Endothelial cell of umbilical vein (primary cell): ENCODE results near the gene HPCAL4. TPM values are rescaled to one million over a fixed set of nuclear protein-coding genes. Genes with fewer than 3 reads are reported as not detected.

Source experiments
- BruUV-seq: library from RNA; stranded (reverse); fragments of 400-500 nt; replicated peaks from 2 replicates; lab custom pipeline; 2021; lab: Mats Ljungman, UMichigan
- CTCF ChIA-PET: fragments of 300-600, 350-600 bp; sonication (Branson Sonifier 250); formaldehyde crosslinking; loops from one replicate; lab custom pipeline; 2021; ENCODE audit warnings: antibody characterized with exemption, inconsistent platforms; lab: Charles Lee
- POLR2A ChIA-PET: fragments of 300-600, 350-600 bp; sonication (Branson Sonifier 250); formaldehyde crosslinking; loops from one replicate; lab custom pipeline; 2021; ENCODE audit warnings: antibody characterized with exemption, inconsistent platforms; lab: Charles Lee
- DNase-seq: peaks from one replicate; pipeline ENCODE4 v3.0.0-alpha.2; 2011; ENCODE audit warnings: low read depth, low spot score
- FAIRE-seq: peaks from 2 replicates; lab custom pipeline; 2011; peaks lifted over from hg19 to GRCh38; lab: Jason Lieb, UNC
- H2AFZ ChIP-seq: 2 replicates; pipeline ENCODE4 v1.6.0; 2012; ENCODE audit warnings: low read depth, low read length, control low read depth, inconsistent platforms
- H3K27ac ChIP-seq: 2 replicates; pipeline ENCODE4 v1.5.1; 2011; ENCODE audit warnings: low read depth, mild to moderate bottlenecking, control low read depth, low read length, moderate library complexity; ENCODE audit not compliant: insufficient read depth
- H3K27me3 ChIP-seq, 2 experiments: 2 replicates each; pipeline versions ENCODE4 v1.6.0 to v1.6.1; 2011; ENCODE audit warnings: low read length in 2 of 2, mixed read lengths in 1 of 2; ENCODE audit not compliant: control insufficient read depth in 2 of 2, insufficient read depth in 2 of 2
- H3K36me3 ChIP-seq, 2 experiments: 2 replicates in 1 of 2; 3 replicates in 1 of 2; pipeline ENCODE4 v1.5.1; 2011; ENCODE audit warnings: low read length in 2 of 2, mild to moderate bottlenecking in 1 of 2, moderate library complexity in 1 of 2; ENCODE audit not compliant: control insufficient read depth in 2 of 2, insufficient read depth in 2 of 2; ENCODE audit errors: extremely low read depth in 1 of 2
- H3K4me1 ChIP-seq: 3 replicates; pipeline ENCODE4 v1.5.1; 2011; ENCODE audit warnings: mild to moderate bottlenecking, low read length; ENCODE audit not compliant: control insufficient read depth, insufficient read depth; ENCODE audit errors: extremely low read depth
- H3K4me2 ChIP-seq: 2 replicates; pipeline ENCODE4 v1.6.1; 2011; ENCODE audit warnings: low read length, control low read depth, mixed read lengths; ENCODE audit not compliant: insufficient read depth
- H3K4me3 ChIP-seq, 3 experiments: fragments of 200-600 bp in 1 of 3; sonication (generic), shearing (Covaris generic) in 1 of 3; replicated peaks in 1 of 3; 2 replicates each; pipeline ENCODE4 v1.5.1; 2011 to 2016; ENCODE audit warnings: control low read depth in 3 of 3, low read length in 3 of 3, mild to moderate bottlenecking in 2 of 3, inconsistent platforms in 1 of 3, low read depth in 1 of 3, moderate library complexity in 1 of 3; ENCODE audit not compliant: insufficient read depth in 1 of 3
- H3K79me2 ChIP-seq: 2 replicates; pipeline ENCODE4 v1.6.0; 2012; ENCODE audit warnings: low read length, inconsistent platforms; ENCODE audit not compliant: control insufficient read depth, insufficient read depth
- H3K9ac ChIP-seq: replicated peaks from 2 replicates; pipeline ENCODE3; 2011; ENCODE audit warnings: low read length, control low read depth; ENCODE audit not compliant: insufficient read depth; ENCODE audit errors: extremely low read depth
- H3K9me1 ChIP-seq: replicated peaks from 3 replicates; pipeline ENCODE4 v1.6.0; 2011; ENCODE audit warnings: mild to moderate bottlenecking, low read length; ENCODE audit not compliant: control insufficient read depth, insufficient read depth; ENCODE audit errors: extremely low read depth
- H3K9me3 ChIP-seq: replicated peaks from 2 replicates; pipeline ENCODE4 v1.5.1; 2012; ENCODE audit warnings: low read length, inconsistent platforms; ENCODE audit not compliant: control insufficient read depth, insufficient read depth
- H4K20me1 ChIP-seq: replicated peaks from 2 replicates; pipeline ENCODE3; 2011; ENCODE audit warnings: mild to moderate bottlenecking, low read length; ENCODE audit not compliant: control insufficient read depth, insufficient read depth; ENCODE audit errors: extremely low read depth
- CTCF ChIP-seq, 2 donors: IDR thresholded peaks; 1 replicate in 1 of 2; 2 replicates in 1 of 2; pipeline ENCODE4 v1.5.1; 2011; ENCODE audit warnings: low read length in 2 of 2, mild to moderate bottlenecking in 2 of 2, moderate library complexity in 2 of 2, control low read depth in 1 of 2, inconsistent platforms in 1 of 2, low read depth in 1 of 2; ENCODE audit not compliant: insufficient read depth in 1 of 2; ENCODE audit errors: extremely low read depth in 1 of 2
- EZH2 ChIP-seq: IDR thresholded peaks from 2 replicates; pipeline ENCODE4 v1.6.1; 2012; ENCODE audit warnings: borderline replicate concordance, low read depth, mild to moderate bottlenecking, moderate library complexity, low read length, inconsistent platforms; ENCODE audit not compliant: severe bottlenecking
- FOS ChIP-seq: IDR thresholded peaks from 2 replicates; pipeline ENCODE4 v1.6.1; 2011; ENCODE audit warnings: mild to moderate bottlenecking, low read length, moderate library complexity, borderline replicate concordance; ENCODE audit not compliant: insufficient read depth
- GATA2 ChIP-seq: IDR thresholded peaks from 2 replicates; pipeline ENCODE4 v1.7.0; 2011; ENCODE audit warnings: low read depth, mild to moderate bottlenecking, moderate library complexity, mixed read lengths, low read length; ENCODE audit not compliant: insufficient read length, insufficient read depth
- JUN ChIP-seq: IDR thresholded peaks from 2 replicates; pipeline ENCODE4 v1.6.1; 2011; ENCODE audit warnings: borderline replicate concordance, low read depth; ENCODE audit not compliant: insufficient read length, insufficient read depth
- MAX ChIP-seq: IDR thresholded peaks from 2 replicates; pipeline ENCODE4 v1.6.1; 2011; ENCODE audit not compliant: insufficient read depth, insufficient read length
- MYC ChIP-seq: IDR thresholded peaks from one replicate; pipeline ENCODE4 v1.6.1; 2011; ENCODE audit warnings: mild to moderate bottlenecking, low read depth, low read length
- POLR2A ChIP-seq: IDR thresholded peaks from 2 replicates; pipeline ENCODE4 v1.6.1; 2012; ENCODE audit warnings: low read depth, mild to moderate bottlenecking, control low read depth, low read length
- POLR2AphosphoS5 ChIP-seq: IDR thresholded peaks from 2 replicates; pipeline ENCODE4 v1.6.1; 2012; ENCODE audit warnings: low read depth, mild to moderate bottlenecking, control low read depth, low read length, moderate library complexity; ENCODE audit not compliant: insufficient read depth
- dilution Hi-C: fragments of 300-500 bp; cut with MboI; formaldehyde crosslinking; loops from one replicate; pipeline ENCODE4 v1.15.0; 2019; ENCODE audit warnings: low sequenced_read_pairs; ENCODE audit not compliant: extremely low pct_ligation_motif_present
- intact Hi-C: fragments of 100-400 bp; cut with micrococcal nuclease; formaldehyde crosslinking; loops from one replicate; pipeline ENCODE4 v1.10.0; 2022
- polyA plus RNA-seq, 4 experiments: library from polyadenylated mRNA; depleted of rRNA in 3 of 4; stranded (reverse) in 3 of 4; unstranded in 1 of 4; fragments of >200 nt; gene quantifications; 2 replicates each; pipeline versions ENCODE4 v1.2.1 to v1.2.3, GENCODE V29; 2011 to 2012; ENCODE audit warnings: missing spikeins in 1 of 4
- total RNA-seq: library from RNA; stranded (reverse); gene quantifications from 2 replicates; pipeline ENCODE4 v1.2.3, GENCODE V29; 2021

HPCAL4 gene
- total and polyA plus RNA-seq, 2 donors (not counting 3 experiments of a cell fraction or from before 2014, with no cell fraction given) = not detected

DNA sequence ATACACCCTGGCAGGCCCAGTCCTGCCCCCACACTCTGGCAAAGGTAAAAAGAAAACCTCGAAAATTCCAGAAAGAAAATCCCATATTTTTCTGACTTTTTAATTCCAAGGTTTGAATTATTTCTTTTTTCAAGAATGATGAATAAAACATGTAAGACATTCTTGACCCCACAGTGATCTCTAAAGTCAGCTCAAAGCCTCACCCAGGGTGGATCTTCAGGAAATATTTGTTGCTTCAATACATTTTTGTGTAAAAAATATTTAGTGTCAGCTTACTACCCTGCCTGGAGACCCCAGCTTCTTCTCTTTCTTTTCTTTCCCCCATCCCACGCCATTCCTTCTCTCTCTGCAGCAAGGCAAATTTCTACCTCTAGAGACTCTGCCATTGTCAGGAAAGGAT, 12.3 kb downstream of the HPCAL4 start:
- Histone ChIP-seq H3K4me1 (no peaks in the 10 kb centered on the region), H2AFZ (no peak overlapping the region), H3K36me3 (no peaks in the 10 kb centered on the region), H3K9me3 (no peaks in the 10 kb centered on the region), H3K9me1 (no peaks in the 10 kb centered on the region), H3K4me2 (no peak overlapping the region), H3K79me2 (no peaks in the 10 kb centered on the region), H4K20me1 (no peaks in the 10 kb centered on the region), H3K27me3 (peaks cover 39 to 43% of the 10 kb centered on the region in 2 experiments), H3K4me3 (no peak overlapping the region), H3K9ac (no peak overlapping the region), H3K27ac (no peak overlapping the region)
- CTCF ChIA-PET = interaction anchor here (1.1 kb wide), 1 partner anchor 21 kb away, joined by 3 read pairs; no protein-coding TSS in a partner anchor
- dilution Hi-C loops = no loop called here
- TF ChIP-seq CTCF (IDR thresholded peaks at IDR 0.05; ENCODE audit: extremely low read depth in 1 of 2, insufficient read depth in 1 of 2, low read depth in 1 of 2, low read length in 2 of 2) (no peak), FOS (no peak), MAX (no peak), JUN (no peak), GATA2 (no peak), EZH2 (no peak), POLR2AphosphoS5 (no peak), POLR2A (no peak), MYC (no peak)
- intact Hi-C loops = no loop called here
- FAIRE-seq (no peak), DNase-seq (no peak)
- POLR2A ChIA-PET = no interaction called here
- BruUV-seq = no TSS peak
